HepG2 (cell line): ENCODE data around the gene WBP1. TPM values are rescaled to one million over a fixed set of nuclear protein-coding genes. Genes with fewer than 3 reads are reported as not detected.

Source experiments
- HOMEZ ChIP-seq: IDR thresholded peaks from 2 replicates; pipeline ENCODE4 v1.6.1; 2016; ENCODE audit warnings: low read depth
- KAT7 ChIP-seq: IDR thresholded peaks from 2 replicates; pipeline ENCODE4 v1.6.1; 2018; ENCODE audit warnings: borderline replicate concordance, missing compliant biosample characterization
- KDM6A ChIP-seq: IDR thresholded peaks from 2 replicates; pipeline ENCODE4 v1.6.1; 2016; ENCODE audit warnings: low read depth
- POLR2AphosphoS2 ChIP-seq: IDR thresholded peaks from 2 replicates; pipeline ENCODE4 v1.6.1; 2011; ENCODE audit warnings: low read depth, low read length, improper control_type of control experiment
- RAD21 ChIP-seq: fragments of 450-650 bp; formaldehyde crosslinking; IDR thresholded peaks from 2 replicates; pipeline ENCODE4 v1.5.0; 2020; ENCODE audit warnings: mild to moderate bottlenecking
- RARG ChIP-seq: sonication (generic); formaldehyde crosslinking; IDR thresholded peaks from 2 replicates; pipeline ENCODE4 v1.4.0; 2020; ENCODE audit warnings: low read depth, mild to moderate bottlenecking, missing genetic modification reagents
- SOX6 ChIP-seq, 2 experiments: fragments of 450-650 bp in 1 of 2; sonication (generic) in 1 of 2; formaldehyde crosslinking in 1 of 2; IDR thresholded peaks; 2 replicates each; pipeline versions ENCODE4 v1.4.0 to v1.6.1; 2017 to 2020; ENCODE audit warnings: antibody characterized with exemption in 1 of 2, mild to moderate bottlenecking in 1 of 2, missing genetic modification reagents in 1 of 2
- TEAD3 ChIP-seq: optimal IDR thresholded peaks from 2 replicates; pipeline ENCODE3; 2016; ENCODE audit warnings: borderline replicate concordance
- U2AF1 ChIP-seq: fragments of 200-400 bp; formaldehyde crosslinking; optimal IDR thresholded peaks from 2 replicates; pipeline ENCODE3; 2017; ENCODE audit warnings: mild to moderate bottlenecking, low read depth, low read length
- ZNF335 ChIP-seq: sonication (generic); formaldehyde crosslinking; IDR thresholded peaks from 2 replicates; pipeline ENCODE4 v1.4.0; 2020; ENCODE audit warnings: missing genetic modification reagents
- ZNF513 ChIP-seq: sonication (generic); formaldehyde crosslinking; conservative IDR thresholded peaks from 2 replicates; pipeline ENCODE4 v1.5.0; 2020; ENCODE audit warnings: missing genetic modification reagents
- polyA plus RNA-seq, 8 experiments: library from polyadenylated mRNA; depleted of rRNA in 3 of 8; stranded (reverse) in 7 of 8; unstranded in 1 of 8; fragments of >200 nt; fragmentation: Illumina TruSeq in 4 of 8; extraction: Trizol in 4 of 8; gene quantifications; 2 replicates each; pipeline versions ENCODE4 v1.2.1 to v1.2.3, GENCODE V29; 2011 to 2016; ENCODE audit warnings: low read depth in 4 of 8, missing spikeins in 1 of 8, mixed read lengths in 1 of 8; ENCODE audit not compliant: insufficient read depth in 1 of 8
- total RNA-seq, 5 experiments: library from RNA; depleted of rRNA; stranded (reverse); fragments of >200 nt; fragmentation: Illumina TruSeq; extraction: Trizol; gene quantifications; 2 replicates each; pipeline ENCODE4 v1.2.3, GENCODE V29; 2016; ENCODE audit warnings: low read depth in 1 of 5
- TF ChIP-seq, protein P1 (sequence below): sonication (generic); formaldehyde crosslinking; IDR thresholded peaks from 2 replicates; pipeline ENCODE4 v1.5.0; 2020; ENCODE audit warnings: mild to moderate bottlenecking, missing genetic modification reagents, borderline replicate concordance

The WBP1 gene
- total and polyA plus RNA-seq, 2 of the 13 experiments (the other 11 are each of a cell fraction or from before 2014, with no cell fraction given) = 38.8 to 85.7 TPM

DNA sequence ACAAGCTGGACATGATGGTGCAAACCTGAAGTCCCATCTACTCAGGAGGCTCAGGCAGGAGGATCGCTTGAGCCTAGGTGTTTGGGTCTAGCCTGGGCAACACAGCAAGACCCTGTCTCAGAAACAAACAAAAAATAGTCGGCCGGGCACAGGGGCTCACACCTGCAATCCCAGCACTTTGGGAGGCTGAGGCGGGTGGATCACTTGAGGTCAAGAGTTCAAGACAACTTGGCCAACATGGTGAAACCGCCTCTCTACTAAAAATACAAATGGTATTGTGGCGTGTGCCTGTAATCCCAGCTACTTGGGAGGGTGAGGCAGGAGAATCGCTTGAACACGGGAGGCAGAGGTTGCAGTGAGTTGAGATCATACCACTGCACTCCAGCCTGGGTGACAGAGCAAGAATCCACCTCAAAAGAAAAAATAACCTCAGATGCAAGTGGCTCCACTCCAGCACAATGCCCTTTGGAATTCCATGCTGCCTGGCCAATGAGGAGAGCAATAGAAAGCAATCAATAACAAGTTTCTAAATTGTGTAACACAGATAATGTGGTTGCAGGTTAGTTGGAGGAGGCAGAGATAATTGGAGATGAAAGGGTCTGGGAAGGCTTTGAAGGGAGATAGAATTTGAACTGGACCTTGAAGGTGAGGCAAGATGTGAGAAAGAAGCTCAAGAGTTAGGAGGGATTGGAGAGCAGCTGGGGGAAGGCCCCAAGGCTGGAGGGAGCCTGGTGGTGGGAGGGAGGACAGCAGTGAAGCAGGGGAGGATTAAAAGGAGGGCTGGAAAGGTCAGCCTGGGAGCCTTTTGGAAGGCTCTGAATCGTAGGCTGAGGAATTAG lies 30.6 kb downstream of the WBP1 start (continued):
- no peak for TF ChIP-seq ZNF513 (CRISPR knock-in tag)
- no peak for TF ChIP-seq RARG
- TF ChIP-seq SOX6 (IDR thresholded peaks at IDR 0.05) = no peak
- peak; percentile 96 for TF ChIP-seq SOX6 (CRISPR knock-in tag; IDR thresholded peaks at IDR 0.05)
- TF ChIP-seq, protein P1, sequence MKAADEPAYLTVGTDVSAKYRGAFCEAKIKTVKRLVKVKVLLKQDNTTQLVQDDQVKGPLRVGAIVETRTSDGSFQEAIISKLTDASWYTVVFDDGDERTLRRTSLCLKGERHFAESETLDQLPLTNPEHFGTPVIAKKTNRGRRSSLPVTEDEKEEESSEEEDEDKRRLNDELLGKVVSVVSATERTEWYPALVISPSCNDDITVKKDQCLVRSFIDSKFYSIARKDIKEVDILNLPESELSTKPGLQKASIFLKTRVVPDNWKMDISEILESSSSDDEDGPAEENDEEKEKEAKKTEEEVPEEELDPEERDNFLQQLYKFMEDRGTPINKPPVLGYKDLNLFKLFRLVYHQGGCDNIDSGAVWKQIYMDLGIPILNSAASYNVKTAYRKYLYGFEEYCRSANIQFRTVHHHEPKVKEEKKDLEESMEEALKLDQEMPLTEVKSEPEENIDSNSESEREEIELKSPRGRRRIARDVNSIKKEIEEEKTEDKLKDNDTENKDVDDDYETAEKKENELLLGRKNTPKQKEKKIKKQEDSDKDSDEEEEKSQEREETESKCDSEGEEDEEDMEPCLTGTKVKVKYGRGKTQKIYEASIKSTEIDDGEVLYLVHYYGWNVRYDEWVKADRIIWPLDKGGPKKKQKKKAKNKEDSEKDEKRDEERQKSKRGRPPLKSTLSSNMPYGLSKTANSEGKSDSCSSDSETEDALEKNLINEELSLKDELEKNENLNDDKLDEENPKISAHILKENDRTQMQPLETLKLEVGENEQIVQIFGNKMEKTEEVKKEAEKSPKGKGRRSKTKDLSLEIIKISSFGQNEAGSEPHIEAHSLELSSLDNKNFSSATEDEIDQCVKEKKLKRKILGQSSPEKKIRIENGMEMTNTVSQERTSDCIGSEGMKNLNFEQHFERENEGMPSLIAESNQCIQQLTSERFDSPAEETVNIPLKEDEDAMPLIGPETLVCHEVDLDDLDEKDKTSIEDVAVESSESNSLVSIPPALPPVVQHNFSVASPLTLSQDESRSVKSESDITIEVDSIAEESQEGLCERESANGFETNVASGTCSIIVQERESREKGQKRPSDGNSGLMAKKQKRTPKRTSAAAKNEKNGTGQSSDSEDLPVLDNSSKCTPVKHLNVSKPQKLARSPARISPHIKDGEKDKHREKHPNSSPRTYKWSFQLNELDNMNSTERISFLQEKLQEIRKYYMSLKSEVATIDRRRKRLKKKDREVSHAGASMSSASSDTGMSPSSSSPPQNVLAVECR (CRISPR knock-in tag) = peak; percentile 45; the same call in 1 of the 2 replicates
- 0 out of 2 replicates have a peak, but pooled peaks have one; percentile 73 for TF ChIP-seq KAT7 (CRISPR knock-in tag)
- no peak for TF ChIP-seq POLR2AphosphoS2
- TF ChIP-seq U2AF1 = no peak
- TF ChIP-seq HOMEZ = 0 out of 2 replicates have a peak, but pooled peaks have one; percentile 53
- TF ChIP-seq TEAD3 (CRISPR knock-in tag) = peak; percentile 93
- no peak for TF ChIP-seq RAD21 (CRISPR knock-in tag)
- peak; percentile 86 for TF ChIP-seq KDM6A (CRISPR knock-in tag)
- no peak for TF ChIP-seq ZNF335 (CRISPR knock-in tag)
- TF ChIP-seq, all 625 proteins: peak for 238
